CD14-positive monocyte (primary cell): ENCODE data around the gene BCL2. TPM values are rescaled to one million over a fixed set of nuclear protein-coding genes. Genes with fewer than 3 reads are reported as not detected.

Experiments used
- DNase-seq, 3 donors: peaks; one replicate each; pipeline ENCODE4 v3.0.0-alpha.2; 2011 to 2022
- H2AFZ ChIP-seq: 2 replicates; pipeline ENCODE4 v1.6.0; 2012; ENCODE audit warnings: mild to moderate bottlenecking, low read depth, low read length, inconsistent platforms; ENCODE audit not compliant: insufficient read depth, poor library complexity, severe bottlenecking
- H3K27ac ChIP-seq, 2 donors: 1 replicate in 1 of 2; 2 replicates in 1 of 2; pipeline ENCODE4 v1.5.1; 2012 to 2013; ENCODE audit warnings: low read length in 2 of 2, control low read depth in 1 of 2, inconsistent platforms in 1 of 2, low read depth in 1 of 2, mild to moderate bottlenecking in 1 of 2
- H3K27me3 ChIP-seq, 2 donors: one replicate each; pipeline versions ENCODE4 v1.6.0 to v1.6.1; 2011 to 2013; ENCODE audit warnings: low read length in 2 of 2; ENCODE audit not compliant: control insufficient read depth in 2 of 2, insufficient read depth in 2 of 2
- H3K36me3 ChIP-seq, 2 donors: replicated peaks in 1 of 2; 1 replicate in 1 of 2; 2 replicates in 1 of 2; pipeline versions ENCODE4 v1.5.1 to v1.6.1; 2012 to 2013; ENCODE audit warnings: low read length in 2 of 2, control low read depth in 1 of 2, inconsistent platforms in 1 of 2, mild to moderate bottlenecking in 1 of 2; ENCODE audit not compliant: insufficient read depth in 2 of 2, control insufficient read depth in 1 of 2
- H3K4me1 ChIP-seq, 2 donors: 1 replicate in 1 of 2; 2 replicates in 1 of 2; pipeline versions ENCODE4 v1.5.1 to v1.6.1; 2012 to 2013; ENCODE audit warnings: low read length in 2 of 2, control low read depth in 1 of 2, inconsistent platforms in 1 of 2, mild to moderate bottlenecking in 1 of 2, moderate library complexity in 1 of 2; ENCODE audit not compliant: insufficient read depth in 2 of 2, control insufficient read depth in 1 of 2
- H3K4me2 ChIP-seq: replicated peaks from 2 replicates; pipeline ENCODE3; 2012; ENCODE audit warnings: low read length, moderate library complexity, mild to moderate bottlenecking; ENCODE audit not compliant: poor library complexity, severe bottlenecking; ENCODE audit errors: extremely low read depth
- H3K4me3 ChIP-seq, 3 experiments: fragments of 200-600 bp in 1 of 3; sonication (generic) in 1 of 3; replicated peaks in 1 of 3; 1 replicate in 2 of 3; 2 replicates in 1 of 3; pipeline ENCODE4 v1.5.1; 2011 to 2013; ENCODE audit warnings: low read length in 3 of 3, mild to moderate bottlenecking in 3 of 3, control low read depth in 2 of 3, low read depth in 2 of 3, inconsistent platforms in 1 of 3, moderate library complexity in 1 of 3
- H3K79me2 ChIP-seq: 2 replicates; pipeline ENCODE4 v1.6.0; 2012; ENCODE audit warnings: mild to moderate bottlenecking, control low read depth, inconsistent platforms, low read length, moderate library complexity; ENCODE audit not compliant: insufficient read depth
- H3K9ac ChIP-seq: 2 replicates; pipeline ENCODE4 v1.6.0; 2017; ENCODE audit warnings: low read length, mild to moderate bottlenecking; ENCODE audit not compliant: insufficient read depth, poor library complexity, severe bottlenecking
- H3K9me3 ChIP-seq, 2 donors: replicated peaks in 1 of 2; 1 replicate in 1 of 2; 2 replicates in 1 of 2; pipeline versions ENCODE4 v1.5.1 to v1.6.1; 2012 to 2013; ENCODE audit warnings: low read length in 2 of 2, control low read depth in 1 of 2; ENCODE audit not compliant: control insufficient read depth in 1 of 2, insufficient read depth in 1 of 2
- H4K20me1 ChIP-seq: 2 replicates; pipeline ENCODE4 v1.6.0; 2012; ENCODE audit warnings: mild to moderate bottlenecking, low read length, control low read depth, moderate library complexity; ENCODE audit not compliant: insufficient read depth
- H3K27ac Mint-ChIP-seq, 7 donors: one replicate each; pipeline ENCODE4 v1.8.0; 2020; ENCODE audit warnings: mild to moderate bottlenecking in 7 of 7, mixed read lengths in 7 of 7, moderate library complexity in 6 of 7, inconsistent platforms in 2 of 7
- H3K27me3 Mint-ChIP-seq, 3 donors: one replicate each; pipeline ENCODE4 v1.8.0; 2021 to 2022; ENCODE audit warnings: low read depth in 3 of 3, mild to moderate bottlenecking in 3 of 3, mixed read lengths in 3 of 3, moderate library complexity in 3 of 3, inconsistent platforms in 1 of 3
- H3K36me3 Mint-ChIP-seq, 2 donors: one replicate each; pipeline ENCODE4 v1.8.0; 2020; ENCODE audit warnings: mixed read lengths in 2 of 2, inconsistent platforms in 1 of 2, mild to moderate bottlenecking in 1 of 2
- H3K4me1 Mint-ChIP-seq: one replicate; pipeline ENCODE4 v1.8.0; 2020; ENCODE audit warnings: mild to moderate bottlenecking, mixed read lengths
- H3K4me3 Mint-ChIP-seq, 2 donors: one replicate each; pipeline ENCODE4 v1.8.0; 2020; ENCODE audit warnings: mild to moderate bottlenecking in 2 of 2, mixed read lengths in 2 of 2, moderate library complexity in 1 of 2
- H3K9me3 Mint-ChIP-seq, 7 donors: one replicate each; pipeline ENCODE4 v1.8.0; 2020 to 2022; ENCODE audit warnings: mixed read lengths in 7 of 7, mild to moderate bottlenecking in 6 of 7, moderate library complexity in 6 of 7, inconsistent platforms in 2 of 7
- CTCF ChIP-seq: fragments of 200-600 bp; IDR thresholded peaks from one replicate; pipeline ENCODE4 v1.8.0; 2022; ENCODE audit warnings: antibody characterized with exemption, mild to moderate bottlenecking
- WGBS: methylation state at CpG from one replicate; pipeline ENCODE4 v1.1.5; 2013; ENCODE audit warnings: missing lambda C conversion rate; ENCODE audit not compliant: insufficient coverage; 5-methylcytosine and 5-hydroxymethylcytosine counted together
- intact Hi-C, 2 donors: fragments of 100-400 bp; cut with micrococcal nuclease; formaldehyde crosslinking; loops; one replicate each; pipeline versions ENCODE4 v1.15.0 to v1.15.1; 2023
- polyA plus RNA-seq, 3 donors: library from polyadenylated mRNA; depleted of rRNA in 1 of 3; unstranded in 2 of 3; stranded (reverse) in 1 of 3; fragments of 300-500 nt in 2 of 3; fragments of >200 nt in 1 of 3; fragmentation: Illumina TruSeq in 2 of 3; gene quantifications; 1 replicate in 2 of 3; 2 replicates in 1 of 3; pipeline ENCODE4 v1.2.3, GENCODE V29; 2012 to 2021

Gene BCL2
- polyA plus RNA-seq, 3 donors = 0.58 to 2.5 (median 1.1) TPM

GRCh38 chr18:63181706-63182309, 137.8 kb downstream of the BCL2 start:
- H3K9me3 Mint-ChIP-seq = peaks cover 0 to 2% (median 0%) of the 10 kb centered on the region in 7 donors
- intact Hi-C loops = no loop called here
- no peaks in the 10 kb centered on the region for H3K27me3 ChIP-seq
- H3K79me2 ChIP-seq = peaks cover 8% of the 10 kb centered on the region
- 85% methylated on average over 4 of the region's 5 CpGs for WGBS
- H3K27ac Mint-ChIP-seq = no peak overlapping the region
- H3K27me3 Mint-ChIP-seq = peaks cover 0 to 4% (median 2%) of the 10 kb centered on the region in 3 donors
- H3K27ac ChIP-seq = no peak overlapping the region
- H3K36me3 ChIP-seq = no peaks in the 10 kb centered on the region
- no peak for TF ChIP-seq CTCF
- no peak for DNase-seq
- no peaks in the 10 kb centered on the region for H3K9me3 ChIP-seq
- no peak overlapping the region for H3K9ac ChIP-seq
- no peaks in the 10 kb centered on the region for H4K20me1 ChIP-seq
- peaks cover 21% of the 10 kb centered on the region for H3K4me1 Mint-ChIP-seq
- no peak overlapping the region for H3K4me3 ChIP-seq
- peaks cover 0 to 2% of the 10 kb centered on the region in 2 donors for H3K36me3 Mint-ChIP-seq
- H3K4me2 ChIP-seq = no peak overlapping the region
- H3K4me3 Mint-ChIP-seq = no peak overlapping the region
- H3K4me1 ChIP-seq = peaks cover 1 to 7% of the 10 kb centered on the region in 2 donors
- no peak overlapping the region for H2AFZ ChIP-seq

GRCh38 chr18:63180971-63181376, 138.6 kb downstream of the BCL2 start:
- no peak for DNase-seq
- TF ChIP-seq CTCF = no peak
- Mint-ChIP-seq H3K9me3 (peaks cover 0 to 2% (median 0%) of the 10 kb centered on the region in 7 donors), H3K36me3 (peaks cover 0 to 2% of the 10 kb centered on the region in 2 donors), H3K27me3 (peaks cover 0 to 4% (median 2%) of the 10 kb centered on the region in 3 donors), H3K4me3 (no peak overlapping the region), H3K4me1 (peaks cover 21% of the 10 kb centered on the region), H3K27ac (no peak overlapping the region)
- Histone ChIP-seq H2AFZ (no peak overlapping the region), H3K79me2 (peaks cover 8% of the 10 kb centered on the region), H3K4me1 (peaks cover 0 to 6% of the 10 kb centered on the region in 2 donors), H3K9me3 (no peaks in the 10 kb centered on the region), H3K27me3 (no peaks in the 10 kb centered on the region), H3K36me3 (no peaks in the 10 kb centered on the region), H3K4me3 (no peak overlapping the region), H4K20me1 (no peaks in the 10 kb centered on the region), H3K9ac (no peak overlapping the region), H3K4me2 (no peak overlapping the region), H3K27ac (no peak overlapping the region)
- intact Hi-C loops = no loop called here
- 92% methylated on average over 4 of the region's 5 CpGs for WGBS
